ENCODE measurements around the gene CTNNA3.

- TF ChIP-seq CTCF (IDR thresholded peaks at IDR 0.05) (no peak), POLR2A (IDR thresholded peaks at IDR 0.05) (no peak)
Measured at GRCh38 chr10:66455304-66455703, 1240.7 kb downstream of the CTNNA3 start.
